SW 1271 (cell line): ENCODE measurements around the gene EDIL3.
"Not testable (repeated sequence)": the region's sequence is repeated elsewhere in the genome, so short reads cannot be mapped to it uniquely, and the experiment has no call there.

Experiments used
- DNase-seq, 2 experiments: peaks; one replicate each; lab custom pipeline; 2025; lab: John Stamatoyannopoulos, UW

Gene EDIL3

GRCh38 chr5:84069608-84070179 lies 315.0 kb downstream of the EDIL3 start:
- DNase-seq: no peak

GRCh38 chr5:84063041-84063440 lies 321.6 kb downstream of the EDIL3 start:
- DNase-seq: no peak

- DNase-seq: no peak
Measured at GRCh38 chr5:84059672-84060071, 325.0 kb downstream of the EDIL3 start.

GRCh38 chr5:84058561-84058960 lies 326.1 kb downstream of the EDIL3 start:
- no peak for DNase-seq

- no peak for DNase-seq
Measured at GRCh38 chr5:84057211-84057610, 327.5 kb downstream of the EDIL3 start.

GRCh38 chr5:84045964-84046363 lies 338.7 kb downstream of the EDIL3 start:
- DNase-seq: no peak

- no peak for DNase-seq
Measured at GRCh38 chr5:84036842-84037241, 347.8 kb downstream of the EDIL3 start.

- no peak for DNase-seq
Measured at GRCh38 chr5:84032324-84032723, 352.4 kb downstream of the EDIL3 start.

- peak in 1 of 2 experiments; percentile 10 for DNase-seq
Measured at GRCh38 chr5:84028093-84028492, 356.6 kb downstream of the EDIL3 start.

GRCh38 chr5:84018521-84018920 lies 366.2 kb downstream of the EDIL3 start:
- DNase-seq: not testable (repeated sequence)

GRCh38 chr5:84017523-84018172 lies 367.0 kb downstream of the EDIL3 start:
- no peak for DNase-seq

- DNase-seq: no peak
Measured at GRCh38 chr5:84016085-84016484, 368.6 kb downstream of the EDIL3 start.

- no peak for DNase-seq
Measured at GRCh38 chr5:84014966-84015365, 369.7 kb downstream of the EDIL3 start.

GRCh38 chr5:83993803-83994202 lies 390.9 kb downstream of the EDIL3 start:
- no peak for DNase-seq

- DNase-seq: no peak
Measured at GRCh38 chr5:83991566-83992224, 393.0 kb downstream of the EDIL3 start.

- DNase-seq: no peak
Measured at GRCh38 chr5:83988293-83988685, 396.4 kb downstream of the EDIL3 start.

- no peak for DNase-seq
Measured at GRCh38 chr5:83987513-83988292, 397.0 kb downstream of the EDIL3 start.

- no peak for DNase-seq
Measured at GRCh38 chr5:83983852-83984251, 400.8 kb downstream of the EDIL3 start.

GRCh38 chr5:83973925-83974815 lies 410.5 kb downstream of the EDIL3 start:
- no peak for DNase-seq

GRCh38 chr5:83972909-83973308 lies 411.8 kb downstream of the EDIL3 start:
- DNase-seq: no peak

- no peak for DNase-seq
Measured at GRCh38 chr5:83972236-83972635, 412.4 kb downstream of the EDIL3 start.

GRCh38 chr5:83967417-83967816 lies 417.3 kb downstream of the EDIL3 start:
- DNase-seq: no peak
